Psoas muscle (tissue), 8 donors: ENCODE results near the gene TRNT1. TPM values are rescaled to one million over a fixed set of nuclear protein-coding genes. Genes with fewer than 3 reads are reported as not detected.
A peak's percentile ranks its signal among the peaks of the same experiment; 100 is the strongest.

Experiments used
- ATAC-seq, 4 donors: fragments of 200-7000 bp; cut with Tn5 transposase; one replicate each; pipeline ENCODE4 v1.9.1; 2020; ENCODE audit warnings: moderate library complexity in 3 of 4, mild to moderate bottlenecking in 2 of 4
- DNase-seq, 2 donors: peaks; one replicate each; pipeline ENCODE4 v3.0.0-alpha.2; 2020
- H3K27ac ChIP-seq: fragments of 200-600 bp; one replicate; pipeline ENCODE4 v1.8.0; 2022
- H3K27me3 ChIP-seq, 3 donors: fragments of 200-600 bp in 1 of 3; one replicate each; pipeline versions ENCODE4 v1.6.1 to v1.8.0; 2013 to 2022; ENCODE audit warnings: low read length in 2 of 3, mild to moderate bottlenecking in 2 of 3, moderate library complexity in 1 of 3; ENCODE audit not compliant: insufficient read depth in 3 of 3
- H3K36me3 ChIP-seq, 2 donors: fragments of 200-600 bp in 1 of 2; one replicate each; pipeline versions ENCODE4 v1.6.1 to v1.8.0; 2013 to 2022; ENCODE audit warnings: low read depth in 1 of 2, mild to moderate bottlenecking in 1 of 2, moderate library complexity in 1 of 2; ENCODE audit not compliant: insufficient read depth in 1 of 2
- H3K4me1 ChIP-seq: fragments of 200-600 bp; one replicate; pipeline ENCODE4 v1.8.0; 2022
- H3K4me3 ChIP-seq: fragments of 200-600 bp; one replicate; pipeline ENCODE4 v1.8.0; 2022; ENCODE audit warnings: mild to moderate bottlenecking
- H3K9me3 ChIP-seq: fragments of 200-600 bp; one replicate; pipeline ENCODE4 v1.8.0; 2022
- CTCF ChIP-seq: fragments of 200-600 bp; IDR thresholded peaks from one replicate; pipeline ENCODE4 v1.8.0; 2022; ENCODE audit warnings: antibody characterized with exemption
- WGBS, 3 donors: extraction: QIAGEN DNeasy Blood & Tissue Kit; methylation state at CpG; one replicate each; pipeline versions ENCODE4 v1.1.6 to v1.1.7; 2013; 5-methylcytosine and 5-hydroxymethylcytosine counted together
- intact Hi-C, 2 donors: fragments of 100-400 bp; cut with DNase I; formaldehyde crosslinking; loops; one replicate each; pipeline versions ENCODE4 v1.11.0 to v1.14.2; 2022
- polyA plus RNA-seq, 3 donors: library from polyadenylated mRNA; stranded (reverse); fragments of 200-250 nt; gene quantifications; one replicate each; pipeline ENCODE4 v1.2.3, GENCODE V29; 2013
- total RNA-seq, 4 donors: library from RNA; stranded (reverse); fragmentation: NEBNext Ultra II Directional in 2 of 4; extraction: Animal tissue kit (Norgen Biotek cat#: 25700) in 2 of 4; gene quantifications; one replicate each; pipeline versions ENCODE4 v1.2.1 to v1.2.4, GENCODE V29; 2021 to 2023
- donor health status: healthy with polysubstance abuse.
- donor health status: DM: no; HTN: no; CAD: no; lungs with moderate emphysema.
- donor health status: Bipolar disorder and iron deficiency.
- donor health status: healthy.
- donor health status: DM: yes; HTN: yes; CAD: no.
- donor health status: DM: no; HTN: no; CAD: no.
- donor health status: DM: no; HTN: no; CAD: no.
- donor health status: DM: yes; HTN: yes; CAD: no.

TRNT1 gene
- total and polyA plus RNA-seq, 7 donors, result 12.2 to 31.3 (median 15.5) TPM

DNA sequence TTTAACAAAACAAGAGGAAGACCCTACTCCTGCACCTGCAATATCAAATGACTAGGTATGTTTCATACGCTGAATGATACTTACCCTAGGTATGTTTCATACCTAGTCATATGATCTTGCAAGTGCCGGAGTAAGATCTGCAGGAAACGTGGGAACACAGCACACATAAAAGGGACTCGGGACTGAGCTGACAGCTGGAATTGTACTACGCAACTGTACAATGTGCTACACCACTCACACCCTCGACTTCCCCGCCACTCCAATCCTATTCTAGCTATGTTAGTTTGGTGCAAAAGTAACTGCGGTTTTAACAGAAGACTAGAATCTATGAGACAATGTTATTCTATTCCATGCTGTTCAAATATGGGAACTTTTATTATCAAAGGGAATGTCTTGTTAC is 30.7 kb downstream of the TRNT1 start:
- intact Hi-C loops, result no loop called here
- Histone ChIP-seq H3K27me3 (no peaks in the 10 kb centered on the region), H3K36me3 (peaks cover 9 to 97% of the 10 kb centered on the region in 2 donors), H3K27ac (no peak overlapping the region), H3K4me1 (no peaks in the 10 kb centered on the region), H3K9me3 (no peaks in the 10 kb centered on the region), H3K4me3 (no peak overlapping the region)
- WGBS, 3 donors, result 81 to 87% (median 84%) methylated on average over 8 of the region's 8 CpGs
- no peak for DNase-seq
- no peak for ATAC-seq
- no peak for TF ChIP-seq CTCF

DNA sequence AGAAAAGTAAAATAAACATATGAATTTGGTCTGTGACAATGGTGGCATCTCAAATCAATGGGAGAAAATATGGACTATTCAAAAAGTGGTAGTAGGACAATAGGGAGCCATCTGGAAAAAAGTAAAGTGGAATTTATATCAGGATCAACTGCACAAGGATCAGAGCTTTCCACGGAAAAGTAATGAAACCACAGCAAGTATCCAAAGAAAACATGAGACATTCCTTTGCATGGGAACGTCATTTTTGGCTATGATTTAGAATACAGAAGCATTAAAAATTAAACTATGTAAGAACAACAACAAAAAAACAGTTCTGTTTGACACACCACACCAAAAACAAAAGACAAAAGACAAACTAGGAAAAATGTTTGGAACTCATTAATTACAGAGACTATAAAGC is 34.1 kb downstream of the TRNT1 start:
- Histone ChIP-seq H3K9me3 (no peaks in the 10 kb centered on the region), H3K27ac (no peak overlapping the region), H3K4me1 (no peaks in the 10 kb centered on the region), H3K36me3 (peaks cover 12 to 97% of the 10 kb centered on the region in 2 donors), H3K27me3 (no peaks in the 10 kb centered on the region), H3K4me3 (no peak overlapping the region)
- no peak for DNase-seq
- no peak for TF ChIP-seq CTCF
- no peak for ATAC-seq
- intact Hi-C loops, result no loop called here
- 41 to 76% (median 44%) methylated on average over 2 of the region's 2 CpGs for WGBS, 3 donors

- intact Hi-C loops, result no loop called here
- Histone ChIP-seq H3K4me3 (no peak overlapping the region), H3K27me3 (no peaks in the 10 kb centered on the region), H3K27ac (no peak overlapping the region), H3K4me1 (no peaks in the 10 kb centered on the region), H3K9me3 (no peaks in the 10 kb centered on the region), H3K36me3 (peaks cover 10 to 99% of the 10 kb centered on the region in 2 donors)
- DNase-seq (no peak), ATAC-seq (no peak)
- TF ChIP-seq CTCF, result no peak
- 64 to 67% (median 66%) methylated on average over 3 of the region's 3 CpGs for WGBS, 3 donors
Observed at GRCh38 chr3:3165241-3165640, 38.5 kb downstream of the TRNT1 start.

DNA sequence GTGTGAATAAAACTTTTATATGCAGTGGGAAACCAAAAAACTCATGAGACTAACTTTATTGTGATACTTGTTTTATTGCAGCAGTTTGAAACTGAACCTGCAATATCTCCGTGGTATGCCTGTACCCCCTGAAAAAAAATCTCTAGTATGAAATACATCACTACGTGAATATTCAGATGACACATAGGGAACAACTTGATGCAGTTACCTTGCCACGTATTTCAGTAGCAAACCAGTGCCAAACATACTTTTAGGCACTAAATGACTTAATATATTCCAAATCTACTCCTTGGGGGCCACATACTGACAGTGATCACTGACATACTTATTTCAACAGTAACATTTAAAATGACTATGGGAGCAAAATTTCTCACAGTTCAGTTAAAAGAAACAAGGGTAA is 38.9 kb downstream of the TRNT1 start:
- Histone ChIP-seq H3K4me3 (no peak overlapping the region), H3K27me3 (no peaks in the 10 kb centered on the region), H3K36me3 (peaks cover 10 to 100% of the 10 kb centered on the region in 2 donors), H3K9me3 (no peaks in the 10 kb centered on the region), H3K4me1 (no peaks in the 10 kb centered on the region), H3K27ac (no peak overlapping the region)
- intact Hi-C loops, result no loop called here
- DNase-seq, result no peak
- no peak for TF ChIP-seq CTCF
- no peak for ATAC-seq
- WGBS, 3 donors, result 93 to 96% (median 96%) methylated on average over 3 of the region's 3 CpGs

- intact Hi-C loops, result loop anchor here in 1 of 2 donors (5.0 kb wide), 1 partner anchor 34 kb away; no protein-coding TSS in a partner anchor
- no peaks in the 10 kb centered on the region for H3K9me3 ChIP-seq
- ATAC-seq (no peak), DNase-seq (no peak)
- no peak overlapping the region for H3K4me3 ChIP-seq
- no peaks in the 10 kb centered on the region for H3K4me1 ChIP-seq
- no peaks in the 10 kb centered on the region for H3K27me3 ChIP-seq
- peaks cover 7 to 94% of the 10 kb centered on the region in 2 donors for H3K36me3 ChIP-seq
- peak; percentile 19 for TF ChIP-seq CTCF
- no peak overlapping the region for H3K27ac ChIP-seq
- 54 to 64% (median 61%) methylated on average over 5 of the region's 5 CpGs for WGBS, 3 donors
Observed at GRCh38 chr3:3170998-3171397, 44.3 kb downstream of the TRNT1 start.
